Neural cell (in vitro differentiated cells): Measurements from ENCODE around the gene TYR. TPM values are rescaled to one million over a fixed set of nuclear protein-coding genes. Genes with fewer than 3 reads are reported as not detected.

Experiments used
- H2AFZ ChIP-seq: fragments of 200-600, 300-800 bp; sonication (generic), shearing (Covaris generic); 2 replicates; pipeline ENCODE4 v1.6.0; 2014; ENCODE audit warnings: low read depth, mild to moderate bottlenecking, antibody characterized with exemption, low read length, moderate library complexity
- H3F3A ChIP-seq: fragments of 200-600 bp; shearing (Covaris generic); 2 replicates; pipeline ENCODE4 v1.6.1; 2016; ENCODE audit warnings: mild to moderate bottlenecking, moderate library complexity, mixed read lengths, antibody characterized with exemption, low read length; ENCODE audit not compliant: insufficient read depth, poor library complexity, severe bottlenecking
- H3K27ac ChIP-seq: fragments of 200-600, 300-800 bp; sonication (generic), shearing (Covaris generic); 2 replicates; pipeline ENCODE4 v1.5.1; 2014; ENCODE audit warnings: mild to moderate bottlenecking, low read length, moderate library complexity
- H3K27me3 ChIP-seq: fragments of 300-800, 200-600 bp; sonication (generic), shearing (Covaris generic); 2 replicates; pipeline ENCODE4 v1.6.0; 2014; ENCODE audit warnings: mild to moderate bottlenecking, low read depth, low read length, moderate library complexity; ENCODE audit not compliant: insufficient read depth
- H3K36me3 ChIP-seq: fragments of 300-800, 200-600 bp; sonication (generic), shearing (Covaris generic); 2 replicates; pipeline ENCODE4 v1.5.1; 2014; ENCODE audit warnings: mild to moderate bottlenecking, antibody characterized with exemption, low read length, moderate library complexity; ENCODE audit not compliant: insufficient read depth
- H3K4me2 ChIP-seq: fragments of 300-800, 200-600 bp; sonication (generic), shearing (Covaris generic); 2 replicates; pipeline ENCODE4 v1.6.0; 2014; ENCODE audit warnings: mild to moderate bottlenecking, low read length
- H3K4me3 ChIP-seq: fragments of 300-800, 200-600 bp; sonication (generic), shearing (Covaris generic); 2 replicates; pipeline ENCODE4 v1.5.1; 2014; ENCODE audit warnings: mild to moderate bottlenecking, low read length, moderate library complexity
- H3K79me2 ChIP-seq: fragments of 200-600 bp; shearing (Covaris generic); replicated peaks from 2 replicates; pipeline ENCODE4 v1.6.0; 2014; ENCODE audit warnings: mild to moderate bottlenecking, low read length, moderate library complexity; ENCODE audit not compliant: insufficient read depth
- H3K9ac ChIP-seq: fragments of 300-800, 200-600 bp; sonication (generic), shearing (Covaris generic); 2 replicates; pipeline ENCODE4 v1.6.1; 2016; ENCODE audit warnings: mild to moderate bottlenecking, low read length, mixed read lengths
- H3K9me2 ChIP-seq: fragments of 200-600 bp; shearing (Covaris generic); 2 replicates; pipeline ENCODE4 v1.6.1; 2016; ENCODE audit warnings: mild to moderate bottlenecking, low read length, mixed read lengths; ENCODE audit not compliant: insufficient read depth
- H3K9me3 ChIP-seq: fragments of 200-600, 300-800 bp; sonication (generic), shearing (Covaris generic); 2 replicates; pipeline ENCODE4 v1.6.1; 2016; ENCODE audit warnings: mild to moderate bottlenecking, mixed run types, low read length, moderate library complexity, mixed read lengths
- H4K20me1 ChIP-seq: fragments of 200-600 bp; shearing (Covaris generic); 2 replicates; pipeline ENCODE4 v1.6.1; 2016; ENCODE audit warnings: mild to moderate bottlenecking, mixed run types; ENCODE audit not compliant: insufficient read depth
- CTCF ChIP-seq: fragments of 450-650 bp; IDR thresholded peaks from 2 replicates; pipeline ENCODE4 v1.5.1; 2014; ENCODE audit warnings: antibody characterized with exemption, mild to moderate bottlenecking, moderate library complexity; ENCODE audit not compliant: poor library complexity, severe bottlenecking
- EP300 ChIP-seq: fragments of 450-650 bp; conservative IDR thresholded peaks from 2 replicates; pipeline ENCODE4 v1.6.1; 2014; ENCODE audit warnings: antibody characterized with exemption, mild to moderate bottlenecking, moderate library complexity; ENCODE audit not compliant: poor library complexity, severe bottlenecking
- EZH2 ChIP-seq: fragments of 200-600, 300-800 bp; shearing (Covaris generic), sonication (generic); IDR thresholded peaks from 2 replicates; pipeline ENCODE4 v1.6.1; 2014; ENCODE audit warnings: antibody characterized with exemption, low read length, borderline replicate concordance, mild to moderate bottlenecking; ENCODE audit not compliant: insufficient read depth, poor library complexity, severe bottlenecking
- MXI1 ChIP-seq: fragments of 450-650 bp; conservative IDR thresholded peaks from 2 replicates; pipeline ENCODE4 v1.6.1; 2014; ENCODE audit warnings: antibody characterized with exemption, mild to moderate bottlenecking; ENCODE audit not compliant: poor library complexity, severe bottlenecking
- POLR2AphosphoS5 ChIP-seq: IDR thresholded peaks from 2 replicates; pipeline ENCODE4 v1.6.1; 2012
- RAD21 ChIP-seq: fragments of 450-650 bp; conservative IDR thresholded peaks from 2 replicates; pipeline ENCODE4 v1.6.1; 2014; ENCODE audit warnings: antibody characterized with exemption, mild to moderate bottlenecking, moderate library complexity
- REST ChIP-seq: IDR thresholded peaks from 2 replicates; pipeline ENCODE4 v1.6.1; 2012; ENCODE audit warnings: borderline replicate concordance
- SMC3 ChIP-seq: fragments of 450-650 bp; conservative IDR thresholded peaks from 2 replicates; pipeline ENCODE4 v1.6.1; 2014; ENCODE audit warnings: antibody characterized with exemption, mild to moderate bottlenecking, moderate library complexity; ENCODE audit not compliant: poor library complexity
- TAF1 ChIP-seq: IDR thresholded peaks from 2 replicates; pipeline ENCODE4 v1.6.1; 2012; ENCODE audit warnings: low read depth
- polyA minus RNA-seq: library from RNA; depleted of rRNA, polyadenylated mRNA; stranded (reverse); fragments of >200 nt; gene quantifications from 2 replicates; pipeline ENCODE4 v1.2.3, GENCODE V29; 2014
- polyA plus RNA-seq: library from polyadenylated mRNA; depleted of rRNA; stranded (reverse); fragments of >200 nt; gene quantifications from 2 replicates; pipeline ENCODE4 v1.2.3, GENCODE V29; 2014

TYR gene
- polyA plus RNA-seq, result not detected in 2 replicates
- not detected in 2 replicates for polyA minus RNA-seq

- H3F3A ChIP-seq, result no peaks in the 10 kb centered on the region
- no peaks in the 10 kb centered on the region for H3K27me3 ChIP-seq
- no peaks in the 10 kb centered on the region for H3K9me2 ChIP-seq
- H4K20me1 ChIP-seq, result no peaks in the 10 kb centered on the region
- H3K27ac ChIP-seq, result no peak within 1 kb of the TSS
- H3K4me2 ChIP-seq, result no peak within 1 kb of the TSS
- no peaks in the 10 kb centered on the region for H3K79me2 ChIP-seq
- no peaks in the 10 kb centered on the region for H3K36me3 ChIP-seq
- H3K9ac ChIP-seq, result no peak within 1 kb of the TSS
- TF ChIP-seq SMC3 (no peak), CTCF (no peak), TAF1 (no peak), REST (no peak), EP300 (no peak), MXI1 (no peak), POLR2AphosphoS5 (no peak), EZH2 (no peak), RAD21 (no peak)
- H2AFZ ChIP-seq, result no peak within 1 kb of the TSS
- H3K9me3 ChIP-seq, result no peaks in the 10 kb centered on the region
- no peak within 1 kb of the TSS for H3K4me3 ChIP-seq
Measured at GRCh38 chr11:89177691-89178231, at the start of gene TYR. TYR (plus strand) TSS chr11:89177875; CDS start chr11:89177954, 79 bp downstream.

- TF ChIP-seq CTCF (no peak), POLR2AphosphoS5 (peak; percentile 73), EP300 (peak; percentile 90)
- H3K9me2 ChIP-seq, result no peaks in the 10 kb centered on the region
- no peaks in the 10 kb centered on the region for H3K36me3 ChIP-seq
- no peak overlapping the region for H3K4me3 ChIP-seq
- H3K9ac ChIP-seq, result no peak overlapping the region
- no peaks in the 10 kb centered on the region for H3K27me3 ChIP-seq
- peak overlapping the region; percentile 4 for H3K27ac ChIP-seq
- no peak overlapping the region for H2AFZ ChIP-seq
- no peaks in the 10 kb centered on the region for H3K79me2 ChIP-seq
- no peaks in the 10 kb centered on the region for H3F3A ChIP-seq
- H3K4me2 ChIP-seq, result no peak overlapping the region
- H4K20me1 ChIP-seq, result no peaks in the 10 kb centered on the region
- no peaks in the 10 kb centered on the region for H3K9me3 ChIP-seq
Measured at GRCh38 chr11:89136606-89137005, 41.1 kb upstream of the TYR start.
